ENCODE measurements around the gene MAML1. TPM values are rescaled to one million over a fixed set of nuclear protein-coding genes. Genes with fewer than 3 reads are reported as not detected.

Gene MAML1
- total RNA-seq, 4 donors from 2014 or later, result 16.6 to 29.0 (median 17.9) TPM

DNA sequence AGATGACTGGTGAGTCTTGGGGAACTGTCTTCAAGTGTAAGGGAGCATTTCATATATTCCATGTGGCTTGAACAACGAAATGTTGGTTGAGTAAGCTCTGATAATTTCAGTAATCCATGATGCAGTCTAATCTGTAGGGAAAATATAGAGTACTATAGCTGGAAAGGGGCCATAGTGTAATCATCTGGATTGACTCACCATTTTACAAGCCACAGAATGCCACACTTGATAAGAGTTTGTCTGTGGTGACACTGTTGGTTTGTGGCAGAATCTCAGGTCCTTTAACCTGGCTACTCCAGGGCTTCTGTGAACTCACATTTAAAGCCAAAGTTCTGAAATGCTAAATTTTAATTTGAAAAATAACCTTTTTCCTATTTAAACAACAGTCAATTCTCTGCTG is 16.3 kb upstream of the MAML1 start:
- H3K36me3 ChIP-seq, result peaks cover 35 to 100% (median 60%) of the 10 kb centered on the region in 3 donors

GRCh38 chr5:179720222-179720621 is 12.4 kb upstream of the MAML1 start:
- WGBS, 2 donors, result 62 to 92% methylated on average over 2 of the region's 2 CpGs
- Histone ChIP-seq H3K27ac (no peak overlapping the region), H3K4me1 (no peaks in the 10 kb centered on the region), H3K4me3 (no peak overlapping the region), H3K27me3 (no peaks in the 10 kb centered on the region), H3K36me3 (peaks cover 60 to 100% (median 69%) of the 10 kb centered on the region in 3 donors), H3K9me3 (no peaks in the 10 kb centered on the region)
- no peak for DNase-seq
- intact Hi-C loops (cut with DNase I), result no loop called here
- TF ChIP-seq, protein P1, sequence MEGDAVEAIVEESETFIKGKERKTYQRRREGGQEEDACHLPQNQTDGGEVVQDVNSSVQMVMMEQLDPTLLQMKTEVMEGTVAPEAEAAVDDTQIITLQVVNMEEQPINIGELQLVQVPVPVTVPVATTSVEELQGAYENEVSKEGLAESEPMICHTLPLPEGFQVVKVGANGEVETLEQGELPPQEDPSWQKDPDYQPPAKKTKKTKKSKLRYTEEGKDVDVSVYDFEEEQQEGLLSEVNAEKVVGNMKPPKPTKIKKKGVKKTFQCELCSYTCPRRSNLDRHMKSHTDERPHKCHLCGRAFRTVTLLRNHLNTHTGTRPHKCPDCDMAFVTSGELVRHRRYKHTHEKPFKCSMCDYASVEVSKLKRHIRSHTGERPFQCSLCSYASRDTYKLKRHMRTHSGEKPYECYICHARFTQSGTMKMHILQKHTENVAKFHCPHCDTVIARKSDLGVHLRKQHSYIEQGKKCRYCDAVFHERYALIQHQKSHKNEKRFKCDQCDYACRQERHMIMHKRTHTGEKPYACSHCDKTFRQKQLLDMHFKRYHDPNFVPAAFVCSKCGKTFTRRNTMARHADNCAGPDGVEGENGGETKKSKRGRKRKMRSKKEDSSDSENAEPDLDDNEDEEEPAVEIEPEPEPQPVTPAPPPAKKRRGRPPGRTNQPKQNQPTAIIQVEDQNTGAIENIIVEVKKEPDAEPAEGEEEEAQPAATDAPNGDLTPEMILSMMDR (IDR thresholded peaks at IDR 0.05), result no peak
- no peak for TF ChIP-seq POLR2A (IDR thresholded peaks at IDR 0.05)

More for the DNA sequence above, 16.3 kb upstream of the MAML1 start:
- TF ChIP-seq POLR2A (IDR thresholded peaks at IDR 0.05), result no peak
- TF ChIP-seq, protein P1 (IDR thresholded peaks at IDR 0.05), result no peak
- no peak for DNase-seq
- H3K27me3 ChIP-seq, result no peaks in the 10 kb centered on the region
- intact Hi-C loops (cut with DNase I), result no loop called here
- H3K27ac ChIP-seq, result no peak overlapping the region
- 74 to 84% methylated on average over 1 of the region's 1 CpG for WGBS, 2 donors
- H3K9me3 ChIP-seq, result no peaks in the 10 kb centered on the region
- no peak overlapping the region for H3K4me3 ChIP-seq
- no peaks in the 10 kb centered on the region for H3K4me1 ChIP-seq

DNA sequence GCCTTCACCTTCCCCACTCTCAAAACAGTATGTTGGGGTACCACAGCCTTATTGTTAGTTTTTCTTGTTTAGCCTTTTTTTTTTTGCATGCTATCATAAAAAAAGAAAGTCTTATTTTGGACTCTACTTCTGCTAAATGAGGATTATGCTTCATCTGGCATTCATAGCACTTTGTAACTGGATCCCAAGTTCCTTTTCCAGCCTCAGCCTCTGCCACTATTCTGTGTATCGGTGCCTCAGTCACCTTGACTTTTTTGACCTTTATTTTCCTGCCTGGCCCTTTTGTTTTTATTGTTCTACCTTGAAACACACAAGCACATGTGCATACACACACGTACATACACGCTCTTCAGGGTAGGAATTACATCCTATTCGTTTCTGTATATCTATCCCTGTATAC is 8.5 kb upstream of the MAML1 start:
- WGBS, 2 donors, result 87 to 89% methylated on average over 4 of the region's 4 CpGs
- TF ChIP-seq, protein P1 (IDR thresholded peaks at IDR 0.05), result no peak
- TF ChIP-seq POLR2A (IDR thresholded peaks at IDR 0.05), result no peak

DNA sequence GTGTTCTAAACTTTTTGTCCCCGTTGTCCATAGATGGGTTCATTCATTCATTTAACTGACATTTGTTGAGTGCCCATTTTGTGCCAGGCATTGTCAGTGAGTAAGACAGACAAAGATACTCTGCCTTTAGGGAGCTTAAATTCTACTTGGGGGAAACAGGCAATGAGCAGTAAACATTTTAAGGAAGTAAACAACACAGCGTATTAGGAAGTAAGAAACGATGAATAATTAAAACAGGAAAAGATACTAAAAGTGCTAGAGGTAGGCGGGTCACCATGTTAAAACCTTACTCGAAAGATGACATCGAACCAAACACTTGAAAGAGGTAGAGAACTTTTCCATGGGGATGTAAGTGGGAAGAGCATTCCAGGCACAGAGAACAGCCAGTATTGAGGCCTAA is 5.5 kb upstream of the MAML1 start:
- Histone ChIP-seq H3K4me1 (peaks cover 0 to 9% (median 8%) of the 10 kb centered on the region in 3 donors), H3K27me3 (no peaks in the 10 kb centered on the region), H3K36me3 (peaks cover 34 to 89% (median 61%) of the 10 kb centered on the region in 3 donors), H3K9me3 (no peaks in the 10 kb centered on the region), H3K4me3 (no peak overlapping the region), H3K27ac (no peak overlapping the region)
- no peak for TF ChIP-seq POLR2A (IDR thresholded peaks at IDR 0.05)
- TF ChIP-seq, protein P1 (IDR thresholded peaks at IDR 0.05), result no peak
- intact Hi-C loops (cut with DNase I), result no loop called here
- no peak for DNase-seq
- WGBS, 2 donors, result 81 to 89% methylated on average over 6 of the region's 6 CpGs

More for the DNA sequence above, 8.5 kb upstream of the MAML1 start:
- intact Hi-C loops (cut with DNase I), result no loop called here
- no peaks in the 10 kb centered on the region for H3K9me3 ChIP-seq
- H3K4me1 ChIP-seq, result no peaks in the 10 kb centered on the region
- no peak overlapping the region for H3K27ac ChIP-seq
- H3K36me3 ChIP-seq, result peaks cover 52 to 100% (median 79%) of the 10 kb centered on the region in 3 donors
- H3K27me3 ChIP-seq, result no peaks in the 10 kb centered on the region
- no peak overlapping the region for H3K4me3 ChIP-seq
- no peak for DNase-seq

GRCh38 chr5:179729303-179729702 is 3.3 kb upstream of the MAML1 start:
- H3K4me3 ChIP-seq, result no peak overlapping the region
- H3K27me3 ChIP-seq, result no peaks in the 10 kb centered on the region
- no peaks in the 10 kb centered on the region for H3K9me3 ChIP-seq
- no peak overlapping the region for H3K27ac ChIP-seq
- TF ChIP-seq POLR2A (IDR thresholded peaks at IDR 0.05), result no peak
- TF ChIP-seq, protein P1 (IDR thresholded peaks at IDR 0.05), result no peak
- WGBS, 2 donors, result 69 to 91% methylated on average over 4 of the region's 4 CpGs
- DNase-seq, result no peak
- peaks cover 22 to 67% (median 50%) of the 10 kb centered on the region in 3 donors for H3K36me3 ChIP-seq
- H3K4me1 ChIP-seq, result peaks cover 4 to 20% (median 12%) of the 10 kb centered on the region in 3 donors
- intact Hi-C loops (cut with DNase I), result no loop called here
